WTC11 (cell line): ENCODE results near the gene RLIM. TPM values are rescaled to one million over a fixed set of nuclear protein-coding genes. Genes with fewer than 3 reads are reported as not detected.

ENCODE experiments used
- ATAC-seq: fragments of 200-7000 bp; cut with Tn5 transposase; 2 replicates; pipeline ENCODE4 v1.10.0; 2021; ENCODE audit warnings: mild to moderate bottlenecking, moderate library complexity
- CTCF ChIA-PET: fragments of 300-600 bp; sonication (Branson Sonifier 250); formaldehyde crosslinking; loops from one replicate; lab custom pipeline; 2021; ENCODE audit warnings: antibody characterized with exemption; lab: Charles Lee
- POLR2A ChIA-PET: fragments of 350-600 bp; sonication (Branson Sonifier 250); formaldehyde crosslinking; loops from one replicate; lab custom pipeline; 2021; ENCODE audit warnings: antibody characterized with exemption; lab: Charles Lee
- DNase-seq: peaks from one replicate; pipeline ENCODE4 v3.0.0; 2021; ENCODE audit warnings: low spot score
- H3K27ac Mint-ChIP-seq: 2 replicates; pipeline ENCODE4 v1.8.0; 2021; ENCODE audit warnings: mixed read lengths
- H3K27me3 Mint-ChIP-seq: 2 replicates; pipeline ENCODE4 v1.8.0; 2021; ENCODE audit warnings: low read depth, mild to moderate bottlenecking, moderate library complexity, mixed read lengths
- H3K36me3 Mint-ChIP-seq: 2 replicates; pipeline ENCODE4 v1.8.0; 2021; ENCODE audit warnings: mixed read lengths
- H3K4me1 Mint-ChIP-seq: 2 replicates; pipeline ENCODE4 v1.8.0; 2022; ENCODE audit warnings: mixed read lengths
- H3K4me3 Mint-ChIP-seq: 2 replicates; pipeline ENCODE4 v1.8.0; 2021; ENCODE audit warnings: mild to moderate bottlenecking, moderate library complexity, mixed read lengths
- H3K9me3 Mint-ChIP-seq: 2 replicates; pipeline ENCODE4 v1.8.0; 2021; ENCODE audit warnings: mixed read lengths
- CREB1 ChIP-seq: sonication (generic); formaldehyde crosslinking; IDR thresholded peaks from 2 replicates; pipeline ENCODE4 v1.8.0; 2023; ENCODE audit warnings: mild to moderate bottlenecking, missing genetic modification reagents
- CREM ChIP-seq: sonication (generic); formaldehyde crosslinking; IDR thresholded peaks from 2 replicates; pipeline ENCODE4 v1.8.1; 2022; ENCODE audit warnings: mild to moderate bottlenecking, missing genetic modification reagents, moderate library complexity
- E2F5 ChIP-seq: sonication (generic); formaldehyde crosslinking; IDR thresholded peaks from 2 replicates; pipeline ENCODE4 v1.8.1; 2022; ENCODE audit warnings: mild to moderate bottlenecking, moderate library complexity, missing genetic modification reagents
- ETV6 ChIP-seq: sonication (generic); formaldehyde crosslinking; IDR thresholded peaks from 2 replicates; pipeline ENCODE4 v1.8.1; 2022; ENCODE audit warnings: mild to moderate bottlenecking, missing genetic modification reagents
- GABPB1 ChIP-seq: sonication (generic); formaldehyde crosslinking; IDR thresholded peaks from 2 replicates; pipeline ENCODE4 v1.8.1; 2023; ENCODE audit warnings: mild to moderate bottlenecking, missing genetic modification reagents
- JUN ChIP-seq: sonication (generic); formaldehyde crosslinking; IDR thresholded peaks from 2 replicates; pipeline ENCODE4 v1.8.0; 2023; ENCODE audit warnings: mild to moderate bottlenecking, missing genetic modification reagents
- MAX ChIP-seq: sonication (generic); formaldehyde crosslinking; IDR thresholded peaks from 2 replicates; pipeline ENCODE4 v1.8.0; 2022; ENCODE audit warnings: mild to moderate bottlenecking, missing genetic modification reagents
- NR1H2 ChIP-seq: sonication (generic); formaldehyde crosslinking; IDR thresholded peaks from 2 replicates; pipeline ENCODE4 v1.9.0; 2021; ENCODE audit warnings: mild to moderate bottlenecking, moderate library complexity, missing genetic modification reagents
- OVOL2 ChIP-seq: fragments of 250-450 bp; sonication (Bioruptor Pico); IDR thresholded peaks from 2 replicates; pipeline ENCODE4 v1.9.0; 2021; ENCODE audit warnings: mild to moderate bottlenecking, borderline replicate concordance
- RORB ChIP-seq: fragments of 250-450 bp; sonication (Bioruptor Pico); IDR thresholded peaks from 2 replicates; pipeline ENCODE4 v1.9.0; 2021; ENCODE audit warnings: mild to moderate bottlenecking
- SMAD3 ChIP-seq: sonication (generic); formaldehyde crosslinking; IDR thresholded peaks from 2 replicates; pipeline ENCODE4 v1.8.0; 2022; ENCODE audit warnings: missing genetic modification reagents, mild to moderate bottlenecking, borderline replicate concordance
- TEAD4 ChIP-seq: sonication (generic); formaldehyde crosslinking; IDR thresholded peaks from 2 replicates; pipeline ENCODE4 v1.8.0; 2022; ENCODE audit warnings: mild to moderate bottlenecking, missing genetic modification reagents
- ZNF121 ChIP-seq: sonication (generic); formaldehyde crosslinking; IDR thresholded peaks from 2 replicates; pipeline ENCODE4 v1.8.0; 2023; ENCODE audit warnings: missing genetic modification reagents
- ZNF281 ChIP-seq: sonication (generic); formaldehyde crosslinking; IDR thresholded peaks from 2 replicates; pipeline ENCODE4 v1.8.0; 2023; ENCODE audit warnings: mild to moderate bottlenecking, missing genetic modification reagents
- ZNF317 ChIP-seq: sonication (generic); formaldehyde crosslinking; IDR thresholded peaks from 2 replicates; pipeline ENCODE4 v1.8.1; 2023; ENCODE audit warnings: low read depth, mild to moderate bottlenecking, moderate library complexity, missing genetic modification reagents, borderline replicate concordance
- ZNF396 ChIP-seq: fragments of 250-450 bp; sonication (Bioruptor Pico); IDR thresholded peaks from 2 replicates; pipeline ENCODE4 v1.8.0; 2021; ENCODE audit warnings: mild to moderate bottlenecking, moderate library complexity, borderline replicate concordance
- total RNA-seq: library from RNA; stranded (reverse); gene quantifications from 3 replicates; pipeline ENCODE4 v1.2.3, GENCODE V29; 2021
- TF ChIP-seq, protein P1 (sequence below): sonication (generic); formaldehyde crosslinking; IDR thresholded peaks from 2 replicates; pipeline ENCODE4 v1.8.0; 2023; ENCODE audit warnings: missing genetic modification reagents, mild to moderate bottlenecking, borderline replicate concordance
- TF ChIP-seq, protein P2 (sequence below): fragments of 250-450 bp; sonication (Bioruptor Pico); IDR thresholded peaks from 2 replicates; pipeline ENCODE4 v2.1.2; 2022; ENCODE audit warnings: mild to moderate bottlenecking, moderate library complexity

The RLIM gene
- total RNA-seq, 1 experiment from 2014 or later: 34.4 TPM

GRCh38 chrX:74636749-74637314 lies 22.4 kb upstream of the RLIM start:
- ATAC-seq: no peak
- CTCF ChIA-PET: no interaction called here
- peaks cover 5% of the 10 kb centered on the region for H3K27me3 Mint-ChIP-seq

DNA sequence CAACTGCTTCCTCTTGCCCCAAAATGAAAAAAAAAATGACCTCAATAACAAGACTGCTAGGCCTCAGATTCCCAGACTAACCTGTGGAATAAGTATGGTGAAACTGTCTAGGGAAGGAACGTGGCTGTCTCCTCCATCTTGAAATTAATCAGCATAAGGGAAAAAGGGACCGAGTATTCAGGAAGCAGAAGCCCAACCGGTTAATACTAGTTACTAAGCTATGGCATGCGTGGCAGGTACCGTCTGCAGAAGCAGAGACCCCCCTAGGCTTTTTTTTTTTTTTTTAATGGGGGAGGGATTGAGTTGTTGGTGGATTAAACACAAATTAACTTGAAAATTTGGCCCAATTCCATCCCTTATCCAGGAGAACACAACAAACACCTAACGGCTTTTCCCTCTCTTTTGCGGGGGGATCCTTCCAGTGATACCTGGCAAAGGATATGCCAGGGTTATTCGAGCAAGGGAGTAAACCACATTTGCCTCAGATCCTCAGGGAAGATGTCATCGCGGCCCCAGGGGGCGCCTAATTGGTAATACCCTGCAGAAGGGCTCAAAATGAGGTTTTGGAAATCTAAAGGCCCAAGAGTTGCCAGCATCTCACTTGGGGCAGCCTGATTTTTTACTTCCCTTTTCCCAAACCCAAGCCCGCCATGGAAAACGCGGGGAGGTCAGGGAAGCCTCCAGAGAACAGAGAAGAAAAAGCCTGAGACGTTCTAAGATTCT lies 893 bp downstream of the RLIM start:
- no peak for TF ChIP-seq SMAD3 (CRISPR knock-in tag)
- POLR2A ChIA-PET: interaction anchor here (0.7 to 1.2 kb wide), 2 partner anchors 29 to 193 kb away, joined by 3 to 4 read pairs; no protein-coding TSS in a partner anchor
- H3K27me3 Mint-ChIP-seq: no peaks in the 10 kb centered on the region; the same call in 1 of the 2 replicates
- peak overlapping the region; percentile 99 for H3K27ac Mint-ChIP-seq
- H3K4me1 Mint-ChIP-seq: peaks cover 5% of the 10 kb centered on the region; the same call in 1 of the 2 replicates
- no peaks in the 10 kb centered on the region for H3K9me3 Mint-ChIP-seq
- CTCF ChIA-PET: interaction anchor here (0.6 kb wide), 1 partner anchor 453 kb away, joined by 4 read pairs; no protein-coding TSS in a partner anchor
- no peak for DNase-seq
- no peak for ATAC-seq
- H3K36me3 Mint-ChIP-seq: peaks cover 20% of the 10 kb centered on the region
- H3K4me3 Mint-ChIP-seq: peak overlapping the region; percentile 94

More at GRCh38 chrX:74636749-74637314, 22.4 kb upstream of the RLIM start:
- H3K4me3 Mint-ChIP-seq: no peak overlapping the region
- H3K9me3 Mint-ChIP-seq: no peaks in the 10 kb centered on the region
- no peak overlapping the region for H3K27ac Mint-ChIP-seq
- TF ChIP-seq ETV6 (CRISPR knock-in tag) (no peak), ZNF317 (CRISPR knock-in tag) (no peak), MAX (CRISPR knock-in tag) (no peak), ZNF396 (CRISPR knock-in tag) (no peak), E2F5 (CRISPR knock-in tag) (no peak), ZNF281 (CRISPR knock-in tag) (no peak), OVOL2 (CRISPR knock-in tag) (no peak)
- TF ChIP-seq, protein P1, sequence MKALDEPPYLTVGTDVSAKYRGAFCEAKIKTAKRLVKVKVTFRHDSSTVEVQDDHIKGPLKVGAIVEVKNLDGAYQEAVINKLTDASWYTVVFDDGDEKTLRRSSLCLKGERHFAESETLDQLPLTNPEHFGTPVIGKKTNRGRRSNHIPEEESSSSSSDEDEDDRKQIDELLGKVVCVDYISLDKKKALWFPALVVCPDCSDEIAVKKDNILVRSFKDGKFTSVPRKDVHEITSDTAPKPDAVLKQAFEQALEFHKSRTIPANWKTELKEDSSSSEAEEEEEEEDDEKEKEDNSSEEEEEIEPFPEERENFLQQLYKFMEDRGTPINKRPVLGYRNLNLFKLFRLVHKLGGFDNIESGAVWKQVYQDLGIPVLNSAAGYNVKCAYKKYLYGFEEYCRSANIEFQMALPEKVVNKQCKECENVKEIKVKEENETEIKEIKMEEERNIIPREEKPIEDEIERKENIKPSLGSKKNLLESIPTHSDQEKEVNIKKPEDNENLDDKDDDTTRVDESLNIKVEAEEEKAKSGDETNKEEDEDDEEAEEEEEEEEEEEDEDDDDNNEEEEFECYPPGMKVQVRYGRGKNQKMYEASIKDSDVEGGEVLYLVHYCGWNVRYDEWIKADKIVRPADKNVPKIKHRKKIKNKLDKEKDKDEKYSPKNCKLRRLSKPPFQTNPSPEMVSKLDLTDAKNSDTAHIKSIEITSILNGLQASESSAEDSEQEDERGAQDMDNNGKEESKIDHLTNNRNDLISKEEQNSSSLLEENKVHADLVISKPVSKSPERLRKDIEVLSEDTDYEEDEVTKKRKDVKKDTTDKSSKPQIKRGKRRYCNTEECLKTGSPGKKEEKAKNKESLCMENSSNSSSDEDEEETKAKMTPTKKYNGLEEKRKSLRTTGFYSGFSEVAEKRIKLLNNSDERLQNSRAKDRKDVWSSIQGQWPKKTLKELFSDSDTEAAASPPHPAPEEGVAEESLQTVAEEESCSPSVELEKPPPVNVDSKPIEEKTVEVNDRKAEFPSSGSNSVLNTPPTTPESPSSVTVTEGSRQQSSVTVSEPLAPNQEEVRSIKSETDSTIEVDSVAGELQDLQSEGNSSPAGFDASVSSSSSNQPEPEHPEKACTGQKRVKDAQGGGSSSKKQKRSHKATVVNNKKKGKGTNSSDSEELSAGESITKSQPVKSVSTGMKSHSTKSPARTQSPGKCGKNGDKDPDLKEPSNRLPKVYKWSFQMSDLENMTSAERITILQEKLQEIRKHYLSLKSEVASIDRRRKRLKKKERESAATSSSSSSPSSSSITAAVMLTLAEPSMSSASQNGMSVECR (CRISPR knock-in tag): no peak
- DNase-seq: no peak
- POLR2A ChIA-PET: no interaction called here
- H3K36me3 Mint-ChIP-seq: no peaks in the 10 kb centered on the region
- no peaks in the 10 kb centered on the region for H3K4me1 Mint-ChIP-seq

- H3K9me3 Mint-ChIP-seq: no peaks in the 10 kb centered on the region
- no peak overlapping the region for H3K4me3 Mint-ChIP-seq
- ATAC-seq (no peak), DNase-seq (no peak)
- H3K27ac Mint-ChIP-seq: peak overlapping the region; percentile 80; the same call in 1 of the 2 replicates
- CTCF ChIA-PET: no interaction called here
- H3K36me3 Mint-ChIP-seq: peaks cover 20% of the 10 kb centered on the region
- peaks cover 31% of the 10 kb centered on the region for H3K4me1 Mint-ChIP-seq
- H3K27me3 Mint-ChIP-seq: no peaks in the 10 kb centered on the region
- POLR2A ChIA-PET: no interaction called here
- TF ChIP-seq, protein P2, sequence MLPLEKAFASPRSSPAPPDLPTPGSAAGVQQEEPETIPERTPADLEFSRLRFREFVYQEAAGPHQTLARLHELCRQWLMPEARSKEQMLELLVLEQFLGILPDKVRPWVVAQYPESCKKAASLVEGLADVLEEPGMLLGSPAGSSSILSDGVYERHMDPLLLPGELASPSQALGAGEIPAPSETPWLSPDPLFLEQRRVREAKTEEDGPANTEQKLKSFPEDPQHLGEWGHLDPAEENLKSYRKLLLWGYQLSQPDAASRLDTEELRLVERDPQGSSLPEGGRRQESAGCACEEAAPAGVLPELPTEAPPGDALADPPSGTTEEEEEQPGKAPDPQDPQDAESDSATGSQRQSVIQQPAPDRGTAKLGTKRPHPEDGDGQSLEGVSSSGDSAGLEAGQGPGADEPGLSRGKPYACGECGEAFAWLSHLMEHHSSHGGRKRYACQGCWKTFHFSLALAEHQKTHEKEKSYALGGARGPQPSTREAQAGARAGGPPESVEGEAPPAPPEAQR (CRISPR knock-in tag): no peak
- TF ChIP-seq CREB1 (CRISPR knock-in tag): no peak
- TF ChIP-seq NR1H2 (CRISPR knock-in tag): no peak
- no peak for TF ChIP-seq RORB (CRISPR knock-in tag)
- TF ChIP-seq CREM: no peak
- no peak for TF ChIP-seq ZNF121 (CRISPR knock-in tag)
- TF ChIP-seq TEAD4 (CRISPR knock-in tag): no peak
- TF ChIP-seq GABPB1 (CRISPR knock-in tag): no peak
- no peak for TF ChIP-seq JUN (CRISPR knock-in tag)
- no peak for TF ChIP-seq ZNF281 (CRISPR knock-in tag)
These were observed 7.6 kb downstream of the RLIM start for GRCh38 chrX:74606799-74607198.
